ELR (cell line): Measurements from ENCODE around the gene SRC.

ENCODE experiments used
- DNase-seq: peaks from one replicate; pipeline ENCODE4 v3.0.0-alpha.2; 2015; ENCODE audit warnings: low read depth

SRC gene

GRCh38 chr20:37453836-37454235, 107.9 kb downstream of the SRC start:
- DNase-seq = no peak

- no peak for DNase-seq
Observed at GRCh38 chr20:37454636-37455385, 108.9 kb downstream of the SRC start.
